ENCODE results near the gene LHPP. TPM values are rescaled to one million over a fixed set of nuclear protein-coding genes. Genes with fewer than 3 reads are reported as not detected.

Gene LHPP
- total RNA-seq, 4 donors from 2014 or later: 20.3 to 116 (median 22.4) TPM

DNA sequence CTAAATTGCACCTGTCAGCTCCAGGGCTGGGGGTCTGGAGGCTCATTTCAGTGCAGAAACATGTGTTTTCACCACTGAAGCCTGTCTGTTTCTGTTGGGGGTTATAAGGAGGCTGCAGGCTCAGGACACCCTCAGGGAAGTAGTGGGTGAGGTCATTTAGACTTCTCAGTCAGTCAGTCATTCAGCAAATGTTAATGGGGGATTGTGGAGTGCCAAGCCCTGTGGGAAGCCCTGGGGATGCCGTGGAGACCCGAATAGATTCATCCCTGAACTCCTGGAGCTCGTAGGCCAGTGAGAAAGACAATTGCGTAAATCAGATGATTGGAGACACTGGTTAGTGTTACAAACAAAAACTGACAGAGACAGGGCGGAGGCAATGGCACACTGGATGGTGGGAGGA is 19.2 kb downstream of the LHPP start:
- H3K4me3 ChIP-seq: no peak overlapping the region
- H3K4me1 ChIP-seq: no peaks in the 10 kb centered on the region
- no peaks in the 10 kb centered on the region for H3K9me3 ChIP-seq
- WGBS, 2 donors (ENCODE audit: low coverage in 1 of 2): 66 to 88% methylated on average over 5 of the region's 5 CpGs
- TF ChIP-seq EP300 (IDR thresholded peaks at IDR 0.05; ENCODE audit: low read depth) (no peak), POLR2AphosphoS5 (IDR thresholded peaks at IDR 0.05) (no peak), POLR2A (IDR thresholded peaks at IDR 0.05) (no peak)
- TF ChIP-seq, protein P1, sequence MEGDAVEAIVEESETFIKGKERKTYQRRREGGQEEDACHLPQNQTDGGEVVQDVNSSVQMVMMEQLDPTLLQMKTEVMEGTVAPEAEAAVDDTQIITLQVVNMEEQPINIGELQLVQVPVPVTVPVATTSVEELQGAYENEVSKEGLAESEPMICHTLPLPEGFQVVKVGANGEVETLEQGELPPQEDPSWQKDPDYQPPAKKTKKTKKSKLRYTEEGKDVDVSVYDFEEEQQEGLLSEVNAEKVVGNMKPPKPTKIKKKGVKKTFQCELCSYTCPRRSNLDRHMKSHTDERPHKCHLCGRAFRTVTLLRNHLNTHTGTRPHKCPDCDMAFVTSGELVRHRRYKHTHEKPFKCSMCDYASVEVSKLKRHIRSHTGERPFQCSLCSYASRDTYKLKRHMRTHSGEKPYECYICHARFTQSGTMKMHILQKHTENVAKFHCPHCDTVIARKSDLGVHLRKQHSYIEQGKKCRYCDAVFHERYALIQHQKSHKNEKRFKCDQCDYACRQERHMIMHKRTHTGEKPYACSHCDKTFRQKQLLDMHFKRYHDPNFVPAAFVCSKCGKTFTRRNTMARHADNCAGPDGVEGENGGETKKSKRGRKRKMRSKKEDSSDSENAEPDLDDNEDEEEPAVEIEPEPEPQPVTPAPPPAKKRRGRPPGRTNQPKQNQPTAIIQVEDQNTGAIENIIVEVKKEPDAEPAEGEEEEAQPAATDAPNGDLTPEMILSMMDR (IDR thresholded peaks at IDR 0.05): no peak
- no peaks in the 10 kb centered on the region for H3K36me3 ChIP-seq
- in situ Hi-C loops (cut with MboI; ENCODE audit: low pct_ligation_motif_present in 1 of 4, low pct_unique_long_range_greater_than_20kb in 1 of 4, low sequenced_read_pairs in 3 of 4) (no loop called here), intact Hi-C loops (cut with DNase I; ENCODE audit: low total_unique reads) (no loop called here)
- no peak overlapping the region for H3K27ac ChIP-seq
- H3K27me3 ChIP-seq: no peaks in the 10 kb centered on the region
- DNase-seq: no peak

DNA sequence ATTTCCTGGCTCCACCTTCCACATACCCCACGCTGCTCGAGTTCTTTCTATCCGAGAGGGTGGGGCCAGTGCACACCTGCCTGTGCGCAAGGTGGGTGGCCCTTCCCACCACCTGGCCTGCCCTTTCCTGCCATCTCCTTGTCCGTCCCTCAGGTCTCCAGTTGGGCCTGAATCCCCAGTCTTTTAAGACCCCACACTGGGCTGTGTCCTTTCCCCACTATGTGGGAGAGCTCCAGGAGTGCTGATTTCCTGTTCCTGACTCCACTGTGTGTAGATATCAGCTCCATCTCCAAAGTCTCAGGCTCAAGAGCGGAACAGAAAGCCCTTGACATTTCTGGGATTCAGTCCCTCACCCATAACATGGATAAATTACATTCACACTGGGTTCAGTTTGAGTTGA is 20.1 kb downstream of the LHPP start:
- Histone ChIP-seq H3K4me1 (no peaks in the 10 kb centered on the region), H3K27me3 (no peaks in the 10 kb centered on the region), H3K9me3 (no peaks in the 10 kb centered on the region), H3K36me3 (no peaks in the 10 kb centered on the region), H3K27ac (no peak overlapping the region), H3K4me3 (no peak overlapping the region)
- intact Hi-C loops (cut with DNase I; ENCODE audit: low total_unique reads): no loop called here
- TF ChIP-seq, protein P1 (IDR thresholded peaks at IDR 0.05): no peak
- TF ChIP-seq EP300 (IDR thresholded peaks at IDR 0.05; ENCODE audit: low read depth) (no peak), POLR2AphosphoS5 (IDR thresholded peaks at IDR 0.05) (no peak), POLR2A (IDR thresholded peaks at IDR 0.05) (no peak)
- in situ Hi-C loops (cut with MboI; ENCODE audit: low pct_ligation_motif_present in 1 of 4, low pct_unique_long_range_greater_than_20kb in 1 of 4, low sequenced_read_pairs in 3 of 4): no loop called here
- WGBS, 2 donors (ENCODE audit: low coverage in 1 of 2): 85% methylated on average over 6 of the region's 6 CpGs; no CpG with 5 or more reads in 1 of the 2 donors
- DNase-seq: no peak

DNA sequence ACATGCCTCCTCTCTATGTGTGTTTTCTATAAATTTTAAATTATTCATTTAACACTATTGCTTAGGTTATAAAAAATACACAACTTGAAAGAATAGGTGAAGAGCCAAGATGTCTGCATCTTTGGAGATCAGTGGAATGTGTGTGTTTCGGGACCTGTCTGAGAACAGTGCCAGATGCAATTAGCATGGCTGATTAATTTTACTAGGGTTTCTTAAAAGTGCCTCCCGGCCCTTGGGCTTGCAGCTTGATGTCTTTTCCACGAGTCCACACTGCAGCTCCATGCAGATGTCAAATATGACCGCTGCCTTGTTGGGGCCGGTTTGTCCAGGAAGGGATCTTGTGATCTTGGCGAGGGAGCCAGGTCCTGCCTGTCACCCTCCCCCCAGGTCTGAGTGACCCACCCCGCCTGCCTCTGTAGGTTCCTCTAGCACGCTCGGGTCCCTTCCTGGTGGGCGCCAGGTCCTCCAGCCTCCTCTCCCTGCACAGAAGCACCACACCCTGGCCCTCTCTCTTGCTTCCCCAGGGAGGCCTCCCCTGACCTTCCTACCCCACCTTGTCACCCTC is 20.7 kb downstream of the LHPP start:
- intact Hi-C loops (cut with DNase I; ENCODE audit: low total_unique reads) (no loop called here), in situ Hi-C loops (cut with MboI; ENCODE audit: low pct_ligation_motif_present in 1 of 4, low pct_unique_long_range_greater_than_20kb in 1 of 4, low sequenced_read_pairs in 3 of 4) (no loop called here)
- Histone ChIP-seq H3K9me3 (no peaks in the 10 kb centered on the region), H3K4me1 (no peaks in the 10 kb centered on the region), H3K27me3 (no peaks in the 10 kb centered on the region), H3K27ac (no peak overlapping the region), H3K36me3 (no peaks in the 10 kb centered on the region), H3K4me3 (no peak overlapping the region)
- TF ChIP-seq EP300 (IDR thresholded peaks at IDR 0.05; ENCODE audit: low read depth) (no peak), POLR2AphosphoS5 (IDR thresholded peaks at IDR 0.05) (no peak), POLR2A (IDR thresholded peaks at IDR 0.05) (no peak)
- TF ChIP-seq, protein P1 (IDR thresholded peaks at IDR 0.05): no peak
- 78% methylated on average over 2 to 8 of the region's 10 CpGs for WGBS, 2 donors (ENCODE audit: low coverage in 1 of 2)
- no peak for DNase-seq

DNA sequence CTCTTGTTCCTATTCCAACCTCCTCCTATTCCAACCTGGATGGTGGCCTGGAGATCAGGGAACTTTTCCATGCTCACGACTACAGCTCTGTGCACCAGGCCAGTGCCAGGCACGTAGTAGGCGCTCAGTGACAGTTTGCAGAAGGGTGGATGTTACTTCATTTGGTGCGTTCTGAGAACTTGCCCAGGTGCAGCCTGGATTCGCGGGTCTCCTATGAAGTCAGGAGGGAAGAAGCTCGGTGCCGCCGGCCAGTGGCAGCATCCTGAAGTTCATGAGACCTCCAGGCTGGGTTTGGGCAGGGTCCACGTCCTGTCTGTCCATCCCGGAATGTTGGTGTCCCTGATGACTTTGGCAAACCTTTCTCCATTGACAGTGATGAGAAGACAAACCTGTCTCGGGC is 21.3 kb downstream of the LHPP start:
- Histone ChIP-seq H3K27ac (no peak overlapping the region), H3K9me3 (no peaks in the 10 kb centered on the region), H3K27me3 (no peaks in the 10 kb centered on the region), H3K4me3 (no peak overlapping the region), H3K4me1 (no peaks in the 10 kb centered on the region), H3K36me3 (no peaks in the 10 kb centered on the region)
- in situ Hi-C loops (cut with MboI; ENCODE audit: low pct_ligation_motif_present in 1 of 4, low pct_unique_long_range_greater_than_20kb in 1 of 4, low sequenced_read_pairs in 3 of 4): no loop called here
- TF ChIP-seq, protein P1 (IDR thresholded peaks at IDR 0.05): no peak
- TF ChIP-seq POLR2A (IDR thresholded peaks at IDR 0.05) (no peak), POLR2AphosphoS5 (IDR thresholded peaks at IDR 0.05) (no peak), EP300 (IDR thresholded peaks at IDR 0.05; ENCODE audit: low read depth) (no peak)
- 80 to 90% methylated on average over 10 to 12 of the region's 12 CpGs for WGBS, 2 donors (ENCODE audit: low coverage in 1 of 2)
- no peak for DNase-seq
- intact Hi-C loops (cut with DNase I; ENCODE audit: low total_unique reads): no loop called here

Data from transverse colon (tissue), 4 donors.